Psoas muscle (tissue), 8 donors: ENCODE measurements around the gene SLC1A2. TPM values are rescaled to one million over a fixed set of nuclear protein-coding genes. Genes with fewer than 3 reads are reported as not detected.

Experiments used
- ATAC-seq, 4 donors: fragments of 200-7000 bp; cut with Tn5 transposase; one replicate each; pipeline ENCODE4 v1.9.1; 2020; ENCODE audit warnings: moderate library complexity in 3 of 4, mild to moderate bottlenecking in 2 of 4
- DNase-seq, 2 donors: peaks; one replicate each; pipeline ENCODE4 v3.0.0-alpha.2; 2020
- H3K27ac ChIP-seq: fragments of 200-600 bp; one replicate; pipeline ENCODE4 v1.8.0; 2022
- H3K27me3 ChIP-seq, 3 donors: fragments of 200-600 bp in 1 of 3; one replicate each; pipeline versions ENCODE4 v1.6.1 to v1.8.0; 2013 to 2022; ENCODE audit warnings: low read length in 2 of 3, mild to moderate bottlenecking in 2 of 3, moderate library complexity in 1 of 3; ENCODE audit not compliant: insufficient read depth in 3 of 3
- H3K36me3 ChIP-seq, 2 donors: fragments of 200-600 bp in 1 of 2; one replicate each; pipeline versions ENCODE4 v1.6.1 to v1.8.0; 2013 to 2022; ENCODE audit warnings: low read depth in 1 of 2, mild to moderate bottlenecking in 1 of 2, moderate library complexity in 1 of 2; ENCODE audit not compliant: insufficient read depth in 1 of 2
- H3K4me1 ChIP-seq: fragments of 200-600 bp; one replicate; pipeline ENCODE4 v1.8.0; 2022
- H3K4me3 ChIP-seq: fragments of 200-600 bp; one replicate; pipeline ENCODE4 v1.8.0; 2022; ENCODE audit warnings: mild to moderate bottlenecking
- H3K9me3 ChIP-seq: fragments of 200-600 bp; one replicate; pipeline ENCODE4 v1.8.0; 2022
- CTCF ChIP-seq: fragments of 200-600 bp; IDR thresholded peaks from one replicate; pipeline ENCODE4 v1.8.0; 2022; ENCODE audit warnings: antibody characterized with exemption
- WGBS, 3 donors: extraction: QIAGEN DNeasy Blood & Tissue Kit; methylation state at CpG; one replicate each; pipeline versions ENCODE4 v1.1.6 to v1.1.7; 2013; 5-methylcytosine and 5-hydroxymethylcytosine counted together
- intact Hi-C, 2 donors: fragments of 100-400 bp; cut with DNase I; formaldehyde crosslinking; loops; one replicate each; pipeline versions ENCODE4 v1.11.0 to v1.14.2; 2022
- polyA plus RNA-seq, 3 donors: library from polyadenylated mRNA; stranded (reverse); fragments of 200-250 nt; gene quantifications; one replicate each; pipeline ENCODE4 v1.2.3, GENCODE V29; 2013
- total RNA-seq, 4 donors: library from RNA; stranded (reverse); fragmentation: NEBNext Ultra II Directional in 2 of 4; extraction: Animal tissue kit (Norgen Biotek cat#: 25700) in 2 of 4; gene quantifications; one replicate each; pipeline versions ENCODE4 v1.2.1 to v1.2.4, GENCODE V29; 2021 to 2023
- donor health status: healthy with polysubstance abuse.
- donor health status: DM: no; HTN: no; CAD: no; lungs with moderate emphysema.
- donor health status: Bipolar disorder and iron deficiency.
- donor health status: healthy.
- donor health status: DM: yes; HTN: yes; CAD: no.
- donor health status: DM: no; HTN: no; CAD: no.
- donor health status: DM: no; HTN: no; CAD: no.
- donor health status: DM: yes; HTN: yes; CAD: no.

SLC1A2 gene
- total and polyA plus RNA-seq, 7 donors = 0.05 to 2.0 (median 0.35) TPM

- H3K27me3 ChIP-seq = no peaks in the 10 kb centered on the region
- DNase-seq = no peak
- H3K4me1 ChIP-seq = peaks cover 5% of the 10 kb centered on the region
- H3K36me3 ChIP-seq = no peaks in the 10 kb centered on the region
- intact Hi-C loops = loop anchor here in 1 of 2 donors (10.0 kb wide), 1 partner anchor 384 kb away; no protein-coding TSS in a partner anchor
- ATAC-seq = no peak
- TF ChIP-seq CTCF = no peak
- H3K4me3 ChIP-seq = no peak overlapping the region
- H3K27ac ChIP-seq = no peak overlapping the region
- H3K9me3 ChIP-seq = no peaks in the 10 kb centered on the region
- 91 to 96% (median 93%) methylated on average over 1 of the region's 1 CpG for WGBS, 3 donors
Measured at GRCh38 chr11:35389112-35389511, 30.2 kb downstream of the SLC1A2 start.

- ATAC-seq = no peak
- H3K9me3 ChIP-seq = no peaks in the 10 kb centered on the region
- WGBS, 3 donors = 90 to 91% (median 90%) methylated on average over 5 of the region's 5 CpGs
- no peak overlapping the region for H3K4me3 ChIP-seq
- H3K4me1 ChIP-seq = peaks cover 5% of the 10 kb centered on the region
- H3K36me3 ChIP-seq = no peaks in the 10 kb centered on the region
- no peak for DNase-seq
- intact Hi-C loops = loop anchor here in 1 of 2 donors (10.0 kb wide), 1 partner anchor 383 kb away; no protein-coding TSS in a partner anchor
- TF ChIP-seq CTCF = no peak
- H3K27me3 ChIP-seq = no peaks in the 10 kb centered on the region
- no peak overlapping the region for H3K27ac ChIP-seq
Measured at GRCh38 chr11:35388061-35388460, 31.3 kb downstream of the SLC1A2 start.

DNA sequence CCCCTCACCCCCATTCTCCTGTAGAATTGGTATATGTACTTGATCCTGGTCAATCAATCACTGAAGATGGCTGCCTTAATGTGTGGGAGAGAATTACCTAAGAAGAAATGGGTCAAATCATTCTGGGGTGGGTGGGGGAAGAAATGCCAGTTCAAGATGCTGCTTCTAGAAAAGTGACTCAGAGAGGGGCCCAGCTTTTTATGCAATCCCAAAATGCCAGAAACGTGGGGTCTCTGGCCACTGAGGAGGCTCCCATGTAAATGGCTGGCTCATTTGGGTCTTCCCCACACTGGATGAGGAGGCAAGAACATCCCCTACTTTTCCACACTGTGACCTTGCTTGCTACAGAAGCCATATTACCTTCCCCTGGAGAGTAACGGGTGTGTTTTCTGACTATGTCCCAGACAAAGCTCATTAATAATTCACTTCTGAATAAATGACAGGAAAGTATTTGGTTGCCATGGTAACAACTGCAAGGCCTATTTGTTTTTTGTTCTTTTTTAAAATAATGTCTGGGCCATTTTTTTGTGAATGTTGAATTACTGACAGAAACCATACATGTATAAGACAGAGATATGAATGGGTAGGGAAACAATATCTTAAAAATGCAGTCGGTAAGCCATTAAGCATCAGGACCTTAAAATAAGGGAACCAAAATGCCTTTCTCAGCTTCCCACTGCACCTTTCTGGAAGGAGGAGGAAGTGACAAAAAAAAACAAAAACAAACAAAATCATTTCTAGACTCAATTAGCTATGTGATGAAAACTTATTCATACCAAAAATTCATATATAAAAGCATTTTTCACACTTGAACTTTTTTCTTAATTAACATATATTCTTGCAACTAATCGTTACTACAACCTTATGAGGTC, 32.0 kb downstream of the SLC1A2 start:
- Histone ChIP-seq H3K27me3 (no peaks in the 10 kb centered on the region), H3K27ac (no peak overlapping the region), H3K4me1 (peaks cover 5% of the 10 kb centered on the region), H3K4me3 (no peak overlapping the region), H3K9me3 (no peaks in the 10 kb centered on the region), H3K36me3 (no peaks in the 10 kb centered on the region)
- DNase-seq (no peak), ATAC-seq (no peak)
- 55 to 70% (median 58%) methylated on average over 4 of the region's 4 CpGs for WGBS, 3 donors
- no peak for TF ChIP-seq CTCF
- intact Hi-C loops = loop anchor here in 1 of 2 donors (10.0 kb wide), 1 partner anchor 383 kb away; no protein-coding TSS in a partner anchor

GRCh38 chr11:35383953-35384352, 35.4 kb downstream of the SLC1A2 start:
- Histone ChIP-seq H3K9me3 (no peaks in the 10 kb centered on the region), H3K36me3 (no peaks in the 10 kb centered on the region), H3K27ac (no peak overlapping the region), H3K27me3 (no peaks in the 10 kb centered on the region), H3K4me3 (no peak overlapping the region), H3K4me1 (no peaks in the 10 kb centered on the region)
- ATAC-seq = peak in 2 of 4 donors; percentile 42 to 46
- WGBS, 3 donors = 49 to 61% (median 59%) methylated on average over 5 of the region's 5 CpGs
- intact Hi-C loops = loop anchor here in 1 of 2 donors (10.0 kb wide), 1 partner anchor 379 kb away; no protein-coding TSS in a partner anchor
- no peak for DNase-seq
- no peak for TF ChIP-seq CTCF
